PFSK-1 (cell line): ENCODE measurements around the gene GMDS.

Experiments
- FOXP2 ChIP-seq: optimal IDR thresholded peaks from 2 replicates; pipeline ENCODE3; 2011; ENCODE audit warnings: borderline replicate concordance, control low read depth, inconsistent platforms; ENCODE audit not compliant: insufficient read depth; ENCODE audit errors: extremely low read length, extremely low read depth
- POLR2AphosphoS5 ChIP-seq: IDR thresholded peaks from 2 replicates; pipeline ENCODE4 v1.6.1; 2012; ENCODE audit warnings: low read depth, mild to moderate bottlenecking, control low read depth, low read length, moderate library complexity
- SIN3A ChIP-seq: IDR thresholded peaks from 2 replicates; pipeline ENCODE4 v1.6.1; 2012; ENCODE audit warnings: mild to moderate bottlenecking, low read length, moderate library complexity, borderline replicate concordance; ENCODE audit not compliant: insufficient read depth
- TAF1 ChIP-seq: IDR thresholded peaks from 2 replicates; pipeline ENCODE4 v1.6.1; 2012; ENCODE audit warnings: low read length, control low read depth, borderline replicate concordance; ENCODE audit not compliant: insufficient read depth
- TF ChIP-seq, protein P1 (sequence below), 2 experiments: IDR thresholded peaks; 2 replicates each; pipeline versions ENCODE4 v1.6.1 to v1.8.0; 2011 to 2012; ENCODE audit warnings: low read depth in 2 of 2, low read length in 2 of 2, control low read depth in 1 of 2, inconsistent platforms in 1 of 2, mild to moderate bottlenecking in 1 of 2, moderate library complexity in 1 of 2; ENCODE audit not compliant: insufficient read depth in 1 of 2

Gene GMDS

GRCh38 chr6:1801401-1801800, 444.0 kb downstream of the GMDS start:
- TF ChIP-seq POLR2AphosphoS5 = no peak
- TF ChIP-seq SIN3A = no peak
- no peak for TF ChIP-seq TAF1
- TF ChIP-seq FOXP2 = no peak
- TF ChIP-seq, protein P1, sequence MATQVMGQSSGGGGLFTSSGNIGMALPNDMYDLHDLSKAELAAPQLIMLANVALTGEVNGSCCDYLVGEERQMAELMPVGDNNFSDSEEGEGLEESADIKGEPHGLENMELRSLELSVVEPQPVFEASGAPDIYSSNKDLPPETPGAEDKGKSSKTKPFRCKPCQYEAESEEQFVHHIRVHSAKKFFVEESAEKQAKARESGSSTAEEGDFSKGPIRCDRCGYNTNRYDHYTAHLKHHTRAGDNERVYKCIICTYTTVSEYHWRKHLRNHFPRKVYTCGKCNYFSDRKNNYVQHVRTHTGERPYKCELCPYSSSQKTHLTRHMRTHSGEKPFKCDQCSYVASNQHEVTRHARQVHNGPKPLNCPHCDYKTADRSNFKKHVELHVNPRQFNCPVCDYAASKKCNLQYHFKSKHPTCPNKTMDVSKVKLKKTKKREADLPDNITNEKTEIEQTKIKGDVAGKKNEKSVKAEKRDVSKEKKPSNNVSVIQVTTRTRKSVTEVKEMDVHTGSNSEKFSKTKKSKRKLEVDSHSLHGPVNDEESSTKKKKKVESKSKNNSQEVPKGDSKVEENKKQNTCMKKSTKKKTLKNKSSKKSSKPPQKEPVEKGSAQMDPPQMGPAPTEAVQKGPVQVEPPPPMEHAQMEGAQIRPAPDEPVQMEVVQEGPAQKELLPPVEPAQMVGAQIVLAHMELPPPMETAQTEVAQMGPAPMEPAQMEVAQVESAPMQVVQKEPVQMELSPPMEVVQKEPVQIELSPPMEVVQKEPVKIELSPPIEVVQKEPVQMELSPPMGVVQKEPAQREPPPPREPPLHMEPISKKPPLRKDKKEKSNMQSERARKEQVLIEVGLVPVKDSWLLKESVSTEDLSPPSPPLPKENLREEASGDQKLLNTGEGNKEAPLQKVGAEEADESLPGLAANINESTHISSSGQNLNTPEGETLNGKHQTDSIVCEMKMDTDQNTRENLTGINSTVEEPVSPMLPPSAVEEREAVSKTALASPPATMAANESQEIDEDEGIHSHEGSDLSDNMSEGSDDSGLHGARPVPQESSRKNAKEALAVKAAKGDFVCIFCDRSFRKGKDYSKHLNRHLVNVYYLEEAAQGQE (IDR thresholded peaks at IDR 0.05; ENCODE audit: insufficient read depth in 1 of 2, low read depth in 2 of 2, low read length in 2 of 2) = no peak

DNA sequence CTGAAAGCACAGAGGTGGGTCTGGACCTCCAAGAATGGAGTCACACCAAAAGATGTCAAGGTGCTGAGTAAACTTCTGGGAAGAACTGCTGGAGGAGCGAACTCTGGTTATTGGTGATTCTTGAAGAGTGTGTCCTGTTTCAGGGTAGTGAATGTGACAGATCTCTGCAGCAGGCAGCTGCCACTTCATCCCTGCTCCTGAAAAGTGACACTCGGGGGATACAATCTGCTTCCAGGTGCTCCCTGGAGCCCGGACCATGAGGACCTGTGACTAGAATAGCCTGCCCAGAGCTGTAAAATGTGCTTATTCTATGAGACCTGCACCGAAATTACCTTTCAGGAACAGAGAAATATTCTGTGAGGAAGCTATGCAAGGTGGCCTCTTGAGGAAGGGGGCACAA, 444.6 kb downstream of the GMDS start:
- TF ChIP-seq FOXP2 = no peak
- TF ChIP-seq POLR2AphosphoS5 = no peak
- TF ChIP-seq, protein P1 (IDR thresholded peaks at IDR 0.05; ENCODE audit: insufficient read depth in 1 of 2, low read depth in 2 of 2, low read length in 2 of 2) = no peak
- TF ChIP-seq TAF1 = no peak

DNA sequence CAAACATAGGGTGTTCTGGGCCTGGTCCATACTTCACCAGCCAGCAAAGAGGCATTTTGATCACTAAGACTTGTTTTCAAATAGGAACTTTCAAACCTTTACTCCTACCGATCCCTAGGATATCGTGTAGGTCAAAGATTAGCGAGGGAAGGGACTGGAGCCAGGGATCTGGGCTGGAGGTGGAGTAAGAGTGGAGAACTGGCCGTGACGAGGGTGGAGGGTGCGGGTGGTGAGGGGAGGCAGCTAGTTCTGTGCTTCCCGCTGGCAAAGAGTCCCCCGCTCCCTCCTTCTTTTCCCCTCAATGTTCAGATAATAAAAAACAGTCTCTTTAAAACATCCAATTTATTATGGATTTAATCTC, 446.5 kb downstream of the GMDS start:
- TF ChIP-seq TAF1 = no peak
- TF ChIP-seq, protein P1 (IDR thresholded peaks at IDR 0.05; ENCODE audit: insufficient read depth in 1 of 2, low read depth in 2 of 2, low read length in 2 of 2) = no peak

- no peak for TF ChIP-seq SIN3A
- no peak for TF ChIP-seq FOXP2
Measured at GRCh38 chr6:1798303-1798964, 447.0 kb downstream of the GMDS start.

GRCh38 chr6:1797801-1798200, 447.6 kb downstream of the GMDS start:
- TF ChIP-seq TAF1 = no peak
- TF ChIP-seq POLR2AphosphoS5 = no peak
- TF ChIP-seq, protein P1 (IDR thresholded peaks at IDR 0.05; ENCODE audit: insufficient read depth in 1 of 2, low read depth in 2 of 2, low read length in 2 of 2) = no peak
- TF ChIP-seq FOXP2 = no peak
- TF ChIP-seq SIN3A = no peak
